PC-3 (cell line): ENCODE results near the gene TAL1. TPM values are rescaled to one million over a fixed set of nuclear protein-coding genes. Genes with fewer than 3 reads are reported as not detected.

Source experiments
- ATAC-seq: fragments of 200-7000 bp; cut with Tn5 transposase; 2 replicates; pipeline ENCODE4 v1.9.1; 2020; ENCODE audit warnings: mild to moderate bottlenecking, moderate library complexity
- BruUV-seq: library from RNA; stranded (reverse); fragments of 400-500 nt; replicated peaks from 2 replicates; lab custom pipeline; 2021; lab: Mats Ljungman, UMichigan
- CTCF ChIA-PET: fragments of 300-600 bp; sonication (Branson Sonifier 250); formaldehyde crosslinking; loops from one replicate; lab custom pipeline; 2022; ENCODE audit warnings: antibody characterized with exemption; lab: Charles Lee
- POLR2A ChIA-PET: fragments of 300-600 bp; sonication (Branson Sonifier 250); formaldehyde crosslinking; loops from one replicate; lab custom pipeline; 2022; ENCODE audit warnings: antibody characterized with exemption; ENCODE audit not compliant: unreplicated experiment; lab: Charles Lee
- DNase-seq: peaks from one replicate; pipeline ENCODE4 v3.0.0-alpha.2; 2015
- H2AFZ ChIP-seq: fragments of 300-600 bp; sonication (generic); 2 replicates; pipeline ENCODE4 v1.6.0; 2016; ENCODE audit warnings: antibody characterized with exemption, low read length
- H3F3A ChIP-seq: fragments of 300-600 bp; sonication (generic); one replicate; pipeline ENCODE4 v1.6.0; 2017; ENCODE audit warnings: antibody characterized with exemption, low read length, control low read depth, mild to moderate bottlenecking; ENCODE audit not compliant: unreplicated experiment
- H3K27ac ChIP-seq: fragments of 300-600 bp; sonication (generic); 2 replicates; pipeline ENCODE4 v1.5.1; 2016; ENCODE audit warnings: mild to moderate bottlenecking, low read length
- H3K27me3 ChIP-seq: fragments of 300-600 bp; sonication (generic); 2 replicates; pipeline ENCODE4 v1.6.1; 2016; ENCODE audit warnings: low read length, mixed read lengths
- H3K36me3 ChIP-seq: fragments of 300-600 bp; sonication (generic); 2 replicates; pipeline ENCODE4 v1.6.1; 2016; ENCODE audit warnings: low read depth, mixed run types, low read length, mixed read lengths
- H3K4me1 ChIP-seq: fragments of 300-600 bp; sonication (generic); 2 replicates; pipeline ENCODE4 v1.5.1; 2016; ENCODE audit warnings: low read length; ENCODE audit not compliant: insufficient read depth
- H3K4me2 ChIP-seq: fragments of 300-600 bp; sonication (generic); 2 replicates; pipeline ENCODE4 v1.6.0; 2016; ENCODE audit warnings: low read length
- H3K4me3 ChIP-seq: fragments of 300-600 bp; sonication (generic); 2 replicates; pipeline ENCODE4 v1.5.1; 2016; ENCODE audit warnings: mild to moderate bottlenecking, low read length, mixed read lengths
- H3K79me2 ChIP-seq: fragments of 300-600 bp; sonication (generic); 2 replicates; pipeline ENCODE4 v1.6.1; 2017; ENCODE audit warnings: low read length, mixed read lengths
- H3K9ac ChIP-seq: fragments of 300-600 bp; sonication (generic); 2 replicates; pipeline ENCODE4 v1.6.0; 2016; ENCODE audit warnings: mild to moderate bottlenecking, low read length
- H3K9me2 ChIP-seq: fragments of 300-600 bp; sonication (generic); replicated peaks from 2 replicates; pipeline ENCODE4 v1.6.1; 2016; ENCODE audit warnings: mixed run types, low read length, mixed read lengths
- H3K9me3 ChIP-seq: fragments of 300-600 bp; sonication (generic); 2 replicates; pipeline ENCODE4 v1.6.1; 2016; ENCODE audit warnings: low read length, mixed read lengths
- H4K20me1 ChIP-seq: fragments of 300-600 bp; sonication (generic); 2 replicates; pipeline ENCODE4 v1.6.1; 2016; ENCODE audit warnings: low read length, mixed read lengths
- EZH2 ChIP-seq: fragments of 300-600 bp; sonication (generic); IDR thresholded peaks from one replicate; pipeline ENCODE4 v1.6.1; 2017; ENCODE audit warnings: antibody characterized with exemption, mild to moderate bottlenecking, low read length; ENCODE audit not compliant: unreplicated experiment
- EZH2phosphoT487 ChIP-seq: fragments of 300-600 bp; sonication (generic); IDR thresholded peaks from 2 replicates; pipeline ENCODE4 v1.6.1; 2018; ENCODE audit warnings: mild to moderate bottlenecking, antibody characterized with exemption, low read length, borderline replicate concordance
- intact Hi-C: fragments of 100-400 bp; cut with micrococcal nuclease; formaldehyde crosslinking; loops from 2 replicates; pipeline ENCODE4 v1.9.0; 2023
- total RNA-seq: library from RNA; depleted of rRNA; stranded (reverse); fragments of >200 nt; gene quantifications from 2 replicates; pipeline ENCODE4 v1.2.3, GENCODE V29; 2014
- TF ChIP-seq, protein P1 (sequence below): fragments of 300-600 bp; sonication (generic); conservative IDR thresholded peaks from 2 replicates; pipeline ENCODE4 v1.5.1; 2017; ENCODE audit warnings: antibody characterized with exemption, low read depth, mild to moderate bottlenecking, low read length

TAL1 gene
- total RNA-seq, 1 experiment from 2014 or later, result not detected

GRCh38 chr1:47191940-47192457 lies 40.0 kb downstream of the TAL1 start:
- Histone ChIP-seq H3K4me2 (no peak overlapping the region), H3F3A (no peaks in the 10 kb centered on the region), H3K4me3 (no peak overlapping the region), H3K4me1 (no peaks in the 10 kb centered on the region), H3K36me3 (no peaks in the 10 kb centered on the region), H4K20me1 (no peaks in the 10 kb centered on the region), H2AFZ (no peak overlapping the region), H3K9me2 (no peaks in the 10 kb centered on the region), H3K9ac (no peak overlapping the region), H3K27me3 (no peaks in the 10 kb centered on the region), H3K79me2 (no peaks in the 10 kb centered on the region), H3K27ac (no peak overlapping the region), H3K9me3 (no peaks in the 10 kb centered on the region)
- no peak for DNase-seq
- ChIA-PET CTCF (interaction anchor here (0.8 to 2.2 kb wide), 2 partner anchors 13 to 71 kb away, joined by 3 to 6 read pairs; no protein-coding TSS in a partner anchor), POLR2A (no interaction called here)
- intact Hi-C loops, result no loop called here
- no TSS peak for BruUV-seq
- no peak for ATAC-seq
- TF ChIP-seq EZH2 (no peak), EZH2phosphoT487 (no peak)
- TF ChIP-seq, protein P1, sequence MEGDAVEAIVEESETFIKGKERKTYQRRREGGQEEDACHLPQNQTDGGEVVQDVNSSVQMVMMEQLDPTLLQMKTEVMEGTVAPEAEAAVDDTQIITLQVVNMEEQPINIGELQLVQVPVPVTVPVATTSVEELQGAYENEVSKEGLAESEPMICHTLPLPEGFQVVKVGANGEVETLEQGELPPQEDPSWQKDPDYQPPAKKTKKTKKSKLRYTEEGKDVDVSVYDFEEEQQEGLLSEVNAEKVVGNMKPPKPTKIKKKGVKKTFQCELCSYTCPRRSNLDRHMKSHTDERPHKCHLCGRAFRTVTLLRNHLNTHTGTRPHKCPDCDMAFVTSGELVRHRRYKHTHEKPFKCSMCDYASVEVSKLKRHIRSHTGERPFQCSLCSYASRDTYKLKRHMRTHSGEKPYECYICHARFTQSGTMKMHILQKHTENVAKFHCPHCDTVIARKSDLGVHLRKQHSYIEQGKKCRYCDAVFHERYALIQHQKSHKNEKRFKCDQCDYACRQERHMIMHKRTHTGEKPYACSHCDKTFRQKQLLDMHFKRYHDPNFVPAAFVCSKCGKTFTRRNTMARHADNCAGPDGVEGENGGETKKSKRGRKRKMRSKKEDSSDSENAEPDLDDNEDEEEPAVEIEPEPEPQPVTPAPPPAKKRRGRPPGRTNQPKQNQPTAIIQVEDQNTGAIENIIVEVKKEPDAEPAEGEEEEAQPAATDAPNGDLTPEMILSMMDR, result no peak

GRCh38 chr1:47190857-47191256 lies 41.2 kb downstream of the TAL1 start:
- H3K4me1 ChIP-seq, result no peaks in the 10 kb centered on the region
- H3F3A ChIP-seq, result no peaks in the 10 kb centered on the region
- no peak overlapping the region for H3K27ac ChIP-seq
- H4K20me1 ChIP-seq, result no peaks in the 10 kb centered on the region
- H3K9me3 ChIP-seq, result no peaks in the 10 kb centered on the region
- H2AFZ ChIP-seq, result no peak overlapping the region
- no peaks in the 10 kb centered on the region for H3K79me2 ChIP-seq
- H3K9ac ChIP-seq, result no peak overlapping the region
- no peak overlapping the region for H3K4me2 ChIP-seq
- TF ChIP-seq EZH2, result no peak
- TF ChIP-seq, protein P1, result no peak
- TF ChIP-seq EZH2phosphoT487, result no peak
- no peaks in the 10 kb centered on the region for H3K9me2 ChIP-seq
- POLR2A ChIA-PET, result no interaction called here
- H3K4me3 ChIP-seq, result no peak overlapping the region
- DNase-seq (no peak), ATAC-seq (no peak)
- BruUV-seq, result no TSS peak
- intact Hi-C loops, result no loop called here
- CTCF ChIA-PET, result no interaction called here
- no peaks in the 10 kb centered on the region for H3K27me3 ChIP-seq
- no peaks in the 10 kb centered on the region for H3K36me3 ChIP-seq

DNA sequence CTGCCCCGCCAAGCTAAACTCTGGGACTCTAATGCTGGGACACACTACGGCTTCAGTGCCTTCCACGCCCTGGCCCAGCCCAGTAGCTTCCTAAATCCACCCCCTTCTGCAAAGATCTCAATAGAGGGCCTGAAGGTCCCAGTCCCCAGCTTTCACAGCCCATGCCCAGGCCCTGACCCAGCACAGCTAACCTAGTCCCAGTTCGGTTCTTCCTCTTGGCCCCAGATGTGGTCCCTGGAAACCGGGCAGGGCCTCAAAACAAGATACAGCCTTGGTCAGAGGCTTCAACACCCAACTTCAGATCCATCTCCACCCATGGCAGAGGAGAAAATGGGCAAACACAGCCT lies 41.5 kb downstream of the TAL1 start:
- CTCF ChIA-PET, result no interaction called here
- Histone ChIP-seq H3K79me2 (no peaks in the 10 kb centered on the region), H4K20me1 (no peaks in the 10 kb centered on the region), H3K4me3 (no peak overlapping the region), H2AFZ (no peak overlapping the region), H3K4me2 (no peak overlapping the region), H3F3A (no peaks in the 10 kb centered on the region), H3K9me2 (no peaks in the 10 kb centered on the region), H3K27me3 (no peaks in the 10 kb centered on the region), H3K27ac (no peak overlapping the region), H3K9me3 (no peaks in the 10 kb centered on the region), H3K9ac (no peak overlapping the region), H3K36me3 (no peaks in the 10 kb centered on the region), H3K4me1 (no peaks in the 10 kb centered on the region)
- ATAC-seq, result no peak
- DNase-seq, result no peak
- TF ChIP-seq EZH2phosphoT487 (no peak), EZH2 (no peak)
- TF ChIP-seq, protein P1, result no peak
- POLR2A ChIA-PET, result no interaction called here
- BruUV-seq, result no TSS peak
- intact Hi-C loops, result no loop called here
